GM23338 (cell line): ENCODE measurements around the gene MAP2K2. TPM values are rescaled to one million over a fixed set of nuclear protein-coding genes. Genes with fewer than 3 reads are reported as not detected.

Experiments used
- ATAC-seq: fragments of 200-7000 bp; cut with Tn5 transposase; 3 replicates; pipeline ENCODE4 v1.9.1; 2020
- DNase-seq: peaks from one replicate; pipeline ENCODE4 v3.0.0-alpha.2; 2015; ENCODE audit warnings: low spot score
- H2AFZ ChIP-seq: fragments of 200-600 bp; sonication (generic); 2 replicates; pipeline ENCODE4 v1.8.0; 2016; ENCODE audit warnings: antibody characterized with exemption, mild to moderate bottlenecking, moderate library complexity
- H3F3A ChIP-seq: fragments of 200-600 bp; sonication (generic); replicated peaks from 2 replicates; pipeline ENCODE4 v1.8.0; 2017; ENCODE audit warnings: antibody characterized with exemption, mixed run types, low read depth
- H3K27ac ChIP-seq: fragments of 200-600 bp; sonication (generic); 2 replicates; pipeline ENCODE4 v1.6.1; 2016; ENCODE audit warnings: low read depth
- H3K27me3 ChIP-seq: fragments of 200-600 bp; sonication (generic); 2 replicates; pipeline ENCODE4 v1.8.0; 2016; ENCODE audit warnings: mild to moderate bottlenecking, mixed run types, moderate library complexity; ENCODE audit not compliant: insufficient read depth
- H3K36me3 ChIP-seq: fragments of 200-600 bp; sonication (generic); 2 replicates; pipeline ENCODE4 v1.8.0; 2016; ENCODE audit warnings: mild to moderate bottlenecking; ENCODE audit not compliant: insufficient read depth
- H3K4me1 ChIP-seq: fragments of 200-600 bp; sonication (generic); 2 replicates; pipeline ENCODE4 v1.8.0; 2016; ENCODE audit warnings: mild to moderate bottlenecking, moderate library complexity; ENCODE audit not compliant: insufficient read depth
- H3K4me2 ChIP-seq: fragments of 200-600 bp; sonication (generic); 2 replicates; pipeline ENCODE4 v1.7.1; 2017; ENCODE audit warnings: mixed run types
- H3K4me3 ChIP-seq: fragments of 200-600 bp; sonication (generic); 2 replicates; pipeline ENCODE4 v1.6.1; 2016; ENCODE audit warnings: mixed run types
- H3K79me2 ChIP-seq: fragments of 200-600 bp; sonication (generic); replicated peaks from 2 replicates; pipeline ENCODE4 v1.8.0; 2017; ENCODE audit warnings: mild to moderate bottlenecking; ENCODE audit not compliant: insufficient read depth
- H3K9me2 ChIP-seq: fragments of 200-600 bp; sonication (generic); 2 replicates; pipeline ENCODE4 v1.8.0; 2017; ENCODE audit not compliant: insufficient read depth
- H4K20me1 ChIP-seq: fragments of 200-600 bp; sonication (generic); replicated peaks from 2 replicates; pipeline ENCODE4 v1.8.0; 2017; ENCODE audit warnings: mild to moderate bottlenecking; ENCODE audit not compliant: insufficient read depth
- H3K27ac Mint-ChIP-seq: 2 replicates; pipeline ENCODE4 v1.8.0; 2020; ENCODE audit warnings: inconsistent platforms, mild to moderate bottlenecking, moderate library complexity, mixed read lengths
- H3K27me3 Mint-ChIP-seq: 3 replicates; pipeline ENCODE4 v1.8.0; 2022; ENCODE audit warnings: low read depth, mild to moderate bottlenecking, moderate library complexity, mixed read lengths, inconsistent platforms; ENCODE audit not compliant: insufficient read depth, poor library complexity
- H3K36me3 Mint-ChIP-seq: 3 replicates; pipeline ENCODE4 v1.8.0; 2021; ENCODE audit warnings: low read depth, mild to moderate bottlenecking, inconsistent platforms, moderate library complexity, mixed read lengths
- H3K4me1 Mint-ChIP-seq: 3 replicates; pipeline ENCODE4 v1.8.0; 2020; ENCODE audit warnings: mild to moderate bottlenecking, inconsistent platforms, mixed read lengths
- H3K4me3 Mint-ChIP-seq: 3 replicates; pipeline ENCODE4 v1.8.0; 2021; ENCODE audit warnings: moderate library complexity, mild to moderate bottlenecking, inconsistent platforms, mixed read lengths
- H3K9me3 Mint-ChIP-seq: 3 replicates; pipeline ENCODE4 v1.8.0; 2020; ENCODE audit warnings: moderate library complexity, mild to moderate bottlenecking, inconsistent platforms, mixed read lengths
- EZH2phosphoT487 ChIP-seq: fragments of 200-600 bp; sonication (generic); IDR thresholded peaks from one replicate; pipeline ENCODE4 v1.8.1; 2018; ENCODE audit warnings: antibody characterized with exemption; ENCODE audit not compliant: unreplicated experiment
- JUNB ChIP-seq: IDR thresholded peaks from one replicate; pipeline ENCODE4 v1.6.1; 2016; ENCODE audit warnings: antibody characterized with exemption; ENCODE audit not compliant: unreplicated experiment
- POLR2AphosphoS5 ChIP-seq: IDR thresholded peaks from 2 replicates; pipeline ENCODE4 v1.6.1; 2016; ENCODE audit warnings: antibody characterized with exemption, low read depth
- STAT1 ChIP-seq: IDR thresholded peaks from one replicate; pipeline ENCODE4 v1.6.1; 2016; ENCODE audit warnings: antibody characterized with exemption; ENCODE audit not compliant: unreplicated experiment
- polyA plus RNA-seq: library from polyadenylated mRNA; unstranded; fragments of >200 nt; fragmentation: Nextera tagmentation; extraction: Ambion mirVana; gene quantifications from 2 replicates; pipeline ENCODE4 v1.2.1, GENCODE V29; 2016
- total RNA-seq: library from RNA; depleted of rRNA; stranded (reverse); fragments of >200 nt; shearing (Covaris generic); gene quantifications from 2 replicates; pipeline ENCODE4 v1.2.3, GENCODE V29; 2014
- TF ChIP-seq, protein P1 (sequence below): IDR thresholded peaks from 2 replicates; pipeline ENCODE4 v1.6.1; 2016; ENCODE audit warnings: antibody characterized with exemption
- TF ChIP-seq, protein P2 (sequence below): IDR thresholded peaks from one replicate; pipeline ENCODE4 v1.6.1; 2018; ENCODE audit warnings: antibody characterized with exemption; ENCODE audit not compliant: unreplicated experiment
- TF ChIP-seq, protein P3 (sequence below): fragments of 250-450 bp; sonication (Bioruptor Pico); IDR thresholded peaks from 2 replicates; pipeline ENCODE4 v1.5.0; 2020; ENCODE audit warnings: mild to moderate bottlenecking, moderate library complexity
- TF ChIP-seq, protein P4 (sequence below), 2 experiments: fragments of 200-600 bp in 1 of 2; sonication (generic) in 1 of 2; conservative IDR thresholded peaks; 2 replicates each; pipeline versions ENCODE4 v1.5.1 to v1.6.1; 2016 to 2017; ENCODE audit warnings: antibody characterized with exemption in 2 of 2, low read depth in 2 of 2, mild to moderate bottlenecking in 2 of 2, moderate library complexity in 1 of 2

Gene MAP2K2
- total and polyA plus RNA-seq, 2 experiments from 2014 or later = 99.7 to 151 TPM

DNA sequence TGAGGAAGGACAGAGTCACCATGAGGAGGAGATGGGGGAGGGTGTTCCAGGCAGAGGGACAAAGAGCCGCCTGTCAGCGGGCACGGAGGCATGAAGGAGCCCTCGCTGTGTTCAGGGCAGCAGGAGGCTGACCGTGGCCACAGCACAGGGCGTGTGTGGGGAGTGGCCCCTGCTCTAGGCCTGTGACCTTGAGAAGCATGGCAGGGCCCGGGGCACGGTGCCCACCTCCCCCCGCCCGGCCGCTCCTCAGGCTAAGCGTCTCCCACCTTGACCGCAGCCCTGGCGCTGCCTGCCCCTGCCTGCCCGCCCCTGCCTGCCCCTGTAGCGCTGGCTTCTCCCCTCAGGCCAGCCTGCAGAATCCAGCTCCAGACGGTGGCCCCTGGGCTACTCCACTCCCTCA lies 11.6 kb downstream of the MAP2K2 start:
- H3K36me3 Mint-ChIP-seq = peaks cover 80% of the 10 kb centered on the region
- peaks cover 17% of the 10 kb centered on the region for H3K27me3 Mint-ChIP-seq
- Histone ChIP-seq H3K79me2 (no peaks in the 10 kb centered on the region), H3K9me2 (no peaks in the 10 kb centered on the region), H3K4me2 (no peak overlapping the region), H3K4me3 (no peak overlapping the region), H4K20me1 (peaks cover 25% of the 10 kb centered on the region), H3K27ac (no peak overlapping the region), H2AFZ (no peak overlapping the region), H3K36me3 (peaks cover 15% of the 10 kb centered on the region; the same call in 1 of the 2 replicates), H3K27me3 (no peaks in the 10 kb centered on the region), H3F3A (no peaks in the 10 kb centered on the region), H3K4me1 (no peaks in the 10 kb centered on the region)
- TF ChIP-seq POLR2AphosphoS5 = no peak
- TF ChIP-seq STAT1 = no peak
- TF ChIP-seq JUNB = no peak
- TF ChIP-seq EZH2phosphoT487 = no peak
- TF ChIP-seq, protein P1, sequence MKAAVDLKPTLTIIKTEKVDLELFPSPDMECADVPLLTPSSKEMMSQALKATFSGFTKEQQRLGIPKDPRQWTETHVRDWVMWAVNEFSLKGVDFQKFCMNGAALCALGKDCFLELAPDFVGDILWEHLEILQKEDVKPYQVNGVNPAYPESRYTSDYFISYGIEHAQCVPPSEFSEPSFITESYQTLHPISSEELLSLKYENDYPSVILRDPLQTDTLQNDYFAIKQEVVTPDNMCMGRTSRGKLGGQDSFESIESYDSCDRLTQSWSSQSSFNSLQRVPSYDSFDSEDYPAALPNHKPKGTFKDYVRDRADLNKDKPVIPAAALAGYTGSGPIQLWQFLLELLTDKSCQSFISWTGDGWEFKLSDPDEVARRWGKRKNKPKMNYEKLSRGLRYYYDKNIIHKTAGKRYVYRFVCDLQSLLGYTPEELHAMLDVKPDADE = no peak
- TF ChIP-seq, protein P2, sequence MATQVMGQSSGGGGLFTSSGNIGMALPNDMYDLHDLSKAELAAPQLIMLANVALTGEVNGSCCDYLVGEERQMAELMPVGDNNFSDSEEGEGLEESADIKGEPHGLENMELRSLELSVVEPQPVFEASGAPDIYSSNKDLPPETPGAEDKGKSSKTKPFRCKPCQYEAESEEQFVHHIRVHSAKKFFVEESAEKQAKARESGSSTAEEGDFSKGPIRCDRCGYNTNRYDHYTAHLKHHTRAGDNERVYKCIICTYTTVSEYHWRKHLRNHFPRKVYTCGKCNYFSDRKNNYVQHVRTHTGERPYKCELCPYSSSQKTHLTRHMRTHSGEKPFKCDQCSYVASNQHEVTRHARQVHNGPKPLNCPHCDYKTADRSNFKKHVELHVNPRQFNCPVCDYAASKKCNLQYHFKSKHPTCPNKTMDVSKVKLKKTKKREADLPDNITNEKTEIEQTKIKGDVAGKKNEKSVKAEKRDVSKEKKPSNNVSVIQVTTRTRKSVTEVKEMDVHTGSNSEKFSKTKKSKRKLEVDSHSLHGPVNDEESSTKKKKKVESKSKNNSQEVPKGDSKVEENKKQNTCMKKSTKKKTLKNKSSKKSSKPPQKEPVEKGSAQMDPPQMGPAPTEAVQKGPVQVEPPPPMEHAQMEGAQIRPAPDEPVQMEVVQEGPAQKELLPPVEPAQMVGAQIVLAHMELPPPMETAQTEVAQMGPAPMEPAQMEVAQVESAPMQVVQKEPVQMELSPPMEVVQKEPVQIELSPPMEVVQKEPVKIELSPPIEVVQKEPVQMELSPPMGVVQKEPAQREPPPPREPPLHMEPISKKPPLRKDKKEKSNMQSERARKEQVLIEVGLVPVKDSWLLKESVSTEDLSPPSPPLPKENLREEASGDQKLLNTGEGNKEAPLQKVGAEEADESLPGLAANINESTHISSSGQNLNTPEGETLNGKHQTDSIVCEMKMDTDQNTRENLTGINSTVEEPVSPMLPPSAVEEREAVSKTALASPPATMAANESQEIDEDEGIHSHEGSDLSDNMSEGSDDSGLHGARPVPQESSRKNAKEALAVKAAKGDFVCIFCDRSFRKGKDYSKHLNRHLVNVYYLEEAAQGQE = no peak
- H3K4me1 Mint-ChIP-seq = no peaks in the 10 kb centered on the region
- DNase-seq (no peak), ATAC-seq (no peak)
- H3K4me3 Mint-ChIP-seq = no peak overlapping the region
- H3K9me3 Mint-ChIP-seq = no peaks in the 10 kb centered on the region; the same call in 2 of the 3 replicates
- no peak overlapping the region for H3K27ac Mint-ChIP-seq

DNA sequence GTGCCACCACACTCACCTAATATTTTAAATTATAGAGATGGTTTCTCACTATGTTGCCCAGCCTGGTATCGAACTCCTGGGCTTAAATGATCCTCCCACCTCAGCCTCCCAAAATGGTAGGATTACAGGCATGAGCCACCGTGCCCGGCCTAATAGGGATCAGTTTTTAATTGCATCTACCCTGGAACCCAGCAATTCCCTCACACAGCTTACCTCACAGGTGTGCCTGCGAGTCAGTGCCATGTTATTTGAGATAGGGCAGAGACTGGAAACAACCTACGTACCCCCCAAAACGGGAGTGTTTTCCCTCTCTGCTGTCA lies 14.3 kb downstream of the MAP2K2 start:
- H3K4me3 ChIP-seq = no peak overlapping the region
- H3F3A ChIP-seq = 0 out of 2 replicates have a peak, but pooled peaks cover 4% of the 10 kb centered on the region
- no peak for ATAC-seq
- Mint-ChIP-seq H3K36me3 (peaks cover 89% of the 10 kb centered on the region), H3K9me3 (no peaks in the 10 kb centered on the region; the same call in 2 of the 3 replicates), H3K27ac (no peak overlapping the region), H3K4me1 (no peaks in the 10 kb centered on the region), H3K27me3 (peaks cover 13% of the 10 kb centered on the region), H3K4me3 (no peak overlapping the region)
- H3K79me2 ChIP-seq = no peaks in the 10 kb centered on the region
- H4K20me1 ChIP-seq = peaks cover 11% of the 10 kb centered on the region
- no peaks in the 10 kb centered on the region for H3K27me3 ChIP-seq
- no peak for DNase-seq
- no peaks in the 10 kb centered on the region for H3K4me1 ChIP-seq
- H2AFZ ChIP-seq = no peak overlapping the region
- no peak overlapping the region for H3K27ac ChIP-seq
- H3K36me3 ChIP-seq = peaks cover 20% of the 10 kb centered on the region; the same call in 1 of the 2 replicates
- no peak overlapping the region for H3K4me2 ChIP-seq
- no peaks in the 10 kb centered on the region for H3K9me2 ChIP-seq
- TF ChIP-seq, protein P3, sequence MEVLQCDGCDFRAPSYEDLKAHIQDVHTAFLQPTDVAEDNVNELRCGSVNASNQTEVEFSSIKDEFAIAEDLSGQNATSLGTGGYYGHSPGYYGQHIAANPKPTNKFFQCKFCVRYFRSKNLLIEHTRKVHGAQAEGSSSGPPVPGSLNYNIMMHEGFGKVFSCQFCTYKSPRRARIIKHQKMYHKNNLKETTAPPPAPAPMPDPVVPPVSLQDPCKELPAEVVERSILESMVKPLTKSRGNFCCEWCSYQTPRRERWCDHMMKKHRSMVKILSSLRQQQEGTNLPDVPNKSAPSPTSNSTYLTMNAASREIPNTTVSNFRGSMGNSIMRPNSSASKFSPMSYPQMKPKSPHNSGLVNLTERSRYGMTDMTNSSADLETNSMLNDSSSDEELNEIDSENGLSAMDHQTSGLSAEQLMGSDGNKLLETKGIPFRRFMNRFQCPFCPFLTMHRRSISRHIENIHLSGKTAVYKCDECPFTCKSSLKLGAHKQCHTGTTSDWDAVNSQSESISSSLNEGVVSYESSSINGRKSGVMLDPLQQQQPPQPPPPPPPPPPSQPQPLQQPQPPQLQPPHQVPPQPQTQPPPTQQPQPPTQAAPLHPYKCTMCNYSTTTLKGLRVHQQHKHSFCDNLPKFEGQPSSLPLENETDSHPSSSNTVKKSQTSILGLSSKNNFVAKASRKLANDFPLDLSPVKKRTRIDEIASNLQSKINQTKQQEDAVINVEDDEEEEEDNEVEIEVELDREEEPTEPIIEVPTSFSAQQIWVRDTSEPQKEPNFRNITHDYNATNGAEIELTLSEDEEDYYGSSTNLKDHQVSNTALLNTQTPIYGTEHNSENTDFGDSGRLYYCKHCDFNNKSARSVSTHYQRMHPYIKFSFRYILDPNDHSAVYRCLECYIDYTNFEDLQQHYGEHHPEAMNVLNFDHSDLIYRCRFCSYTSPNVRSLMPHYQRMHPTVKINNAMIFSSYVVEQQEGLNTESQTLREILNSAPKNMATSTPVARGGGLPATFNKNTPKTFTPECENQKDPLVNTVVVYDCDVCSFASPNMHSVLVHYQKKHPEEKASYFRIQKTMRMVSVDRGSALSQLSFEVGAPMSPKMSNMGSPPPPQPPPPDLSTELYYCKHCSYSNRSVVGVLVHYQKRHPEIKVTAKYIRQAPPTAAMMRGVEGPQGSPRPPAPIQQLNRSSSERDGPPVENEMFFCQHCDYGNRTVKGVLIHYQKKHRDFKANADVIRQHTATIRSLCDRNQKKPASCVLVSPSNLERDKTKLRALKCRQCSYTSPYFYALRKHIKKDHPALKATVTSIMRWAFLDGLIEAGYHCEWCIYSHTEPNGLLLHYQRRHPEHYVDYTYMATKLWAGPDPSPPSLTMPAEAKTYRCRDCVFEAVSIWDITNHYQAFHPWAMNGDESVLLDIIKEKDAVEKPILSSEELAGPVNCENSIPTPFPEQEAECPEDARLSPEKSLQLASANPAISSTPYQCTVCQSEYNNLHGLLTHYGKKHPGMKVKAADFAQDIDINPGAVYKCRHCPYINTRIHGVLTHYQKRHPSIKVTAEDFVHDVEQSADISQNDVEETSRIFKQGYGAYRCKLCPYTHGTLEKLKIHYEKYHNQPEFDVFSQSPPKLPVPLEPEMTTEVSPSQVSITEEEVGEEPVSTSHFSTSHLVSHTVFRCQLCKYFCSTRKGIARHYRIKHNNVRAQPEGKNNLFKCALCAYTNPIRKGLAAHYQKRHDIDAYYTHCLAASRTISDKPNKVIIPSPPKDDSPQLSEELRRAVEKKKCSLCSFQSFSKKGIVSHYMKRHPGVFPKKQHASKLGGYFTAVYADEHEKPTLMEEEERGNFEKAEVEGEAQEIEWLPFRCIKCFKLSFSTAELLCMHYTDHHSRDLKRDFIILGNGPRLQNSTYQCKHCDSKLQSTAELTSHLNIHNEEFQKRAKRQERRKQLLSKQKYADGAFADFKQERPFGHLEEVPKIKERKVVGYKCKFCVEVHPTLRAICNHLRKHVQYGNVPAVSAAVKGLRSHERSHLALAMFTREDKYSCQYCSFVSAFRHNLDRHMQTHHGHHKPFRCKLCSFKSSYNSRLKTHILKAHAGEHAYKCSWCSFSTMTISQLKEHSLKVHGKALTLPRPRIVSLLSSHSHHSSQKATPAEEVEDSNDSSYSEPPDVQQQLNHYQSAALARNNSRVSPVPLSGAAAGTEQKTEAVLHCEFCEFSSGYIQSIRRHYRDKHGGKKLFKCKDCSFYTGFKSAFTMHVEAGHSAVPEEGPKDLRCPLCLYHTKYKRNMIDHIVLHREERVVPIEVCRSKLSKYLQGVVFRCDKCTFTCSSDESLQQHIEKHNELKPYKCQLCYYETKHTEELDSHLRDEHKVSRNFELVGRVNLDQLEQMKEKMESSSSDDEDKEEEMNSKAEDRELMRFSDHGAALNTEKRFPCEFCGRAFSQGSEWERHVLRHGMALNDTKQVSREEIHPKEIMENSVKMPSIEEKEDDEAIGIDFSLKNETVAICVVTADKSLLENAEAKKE (CRISPR knock-in tag) = no peak
- TF ChIP-seq, protein P4, sequence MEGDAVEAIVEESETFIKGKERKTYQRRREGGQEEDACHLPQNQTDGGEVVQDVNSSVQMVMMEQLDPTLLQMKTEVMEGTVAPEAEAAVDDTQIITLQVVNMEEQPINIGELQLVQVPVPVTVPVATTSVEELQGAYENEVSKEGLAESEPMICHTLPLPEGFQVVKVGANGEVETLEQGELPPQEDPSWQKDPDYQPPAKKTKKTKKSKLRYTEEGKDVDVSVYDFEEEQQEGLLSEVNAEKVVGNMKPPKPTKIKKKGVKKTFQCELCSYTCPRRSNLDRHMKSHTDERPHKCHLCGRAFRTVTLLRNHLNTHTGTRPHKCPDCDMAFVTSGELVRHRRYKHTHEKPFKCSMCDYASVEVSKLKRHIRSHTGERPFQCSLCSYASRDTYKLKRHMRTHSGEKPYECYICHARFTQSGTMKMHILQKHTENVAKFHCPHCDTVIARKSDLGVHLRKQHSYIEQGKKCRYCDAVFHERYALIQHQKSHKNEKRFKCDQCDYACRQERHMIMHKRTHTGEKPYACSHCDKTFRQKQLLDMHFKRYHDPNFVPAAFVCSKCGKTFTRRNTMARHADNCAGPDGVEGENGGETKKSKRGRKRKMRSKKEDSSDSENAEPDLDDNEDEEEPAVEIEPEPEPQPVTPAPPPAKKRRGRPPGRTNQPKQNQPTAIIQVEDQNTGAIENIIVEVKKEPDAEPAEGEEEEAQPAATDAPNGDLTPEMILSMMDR (conservative IDR thresholded peaks at IDR 0.05; ENCODE audit: low read depth in 2 of 2) = no peak
- TF ChIP-seq, protein P1 = no peak
- TF ChIP-seq JUNB = no peak
